GM21423 (cell line): ENCODE results near the gene KIF21A.

Experiments used
- ATAC-seq: cut with Tn5 transposase; IDR thresholded peaks from one replicate; pipeline ENCODE4 v1.9.1; 2021; ENCODE audit warnings: mild to moderate bottlenecking, moderate library complexity; ENCODE audit not compliant: unreplicated experiment

Gene KIF21A

GRCh38 chr12:39292125-39292630 is 150.7 kb downstream of the KIF21A start:
- no peak for ATAC-seq

- no peak for ATAC-seq
Measured at GRCh38 chr12:39287817-39288216, 155.1 kb downstream of the KIF21A start.

- no peak for ATAC-seq
Measured at GRCh38 chr12:39287409-39287808, 155.5 kb downstream of the KIF21A start.

- ATAC-seq = no peak
Measured at GRCh38 chr12:39278426-39278825, 164.5 kb downstream of the KIF21A start.

- peak; percentile 58 for ATAC-seq
Measured at GRCh38 chr12:39277416-39277815, 165.5 kb downstream of the KIF21A start.

- ATAC-seq = no peak
Measured at GRCh38 chr12:39275846-39276245, 167.1 kb downstream of the KIF21A start.

- no peak for ATAC-seq
Measured at GRCh38 chr12:39272871-39273655, 169.9 kb downstream of the KIF21A start.

GRCh38 chr12:39269492-39269891 is 173.4 kb downstream of the KIF21A start:
- ATAC-seq = no peak

- no peak for ATAC-seq
Measured at GRCh38 chr12:39267886-39268285, 175.0 kb downstream of the KIF21A start.

- no peak for ATAC-seq
Measured at GRCh38 chr12:39252628-39253027, 190.3 kb downstream of the KIF21A start.
